Measurements from ENCODE around the gene RASSF8. TPM values are rescaled to one million over a fixed set of nuclear protein-coding genes. Genes with fewer than 3 reads are reported as not detected.

RASSF8 gene
- polyA plus RNA-seq, 1 experiment, result 25.5 TPM

- H3K9me3 ChIP-seq (ENCODE audit: control insufficient read depth, insufficient read depth, low read length), result no peaks in the 10 kb centered on the region
- no peak for DNase-seq (ENCODE audit: low read depth, low spot score)
- H3K27ac ChIP-seq (ENCODE audit: low read depth, low read length), result no peak overlapping the region
- H3K27me3 ChIP-seq (ENCODE audit: control insufficient read depth, insufficient read depth, low read length), result no peaks in the 10 kb centered on the region
- no peak for TF ChIP-seq CTCF (IDR thresholded peaks at IDR 0.05; ENCODE audit: low read depth, low read length)
- ChIA-PET CTCF (interaction anchor here (1.0 to 1.9 kb wide), 2 partner anchors 418 to 538 kb away, joined by 3 to 7 read pairs; no protein-coding TSS in a partner anchor), POLR2A (no interaction called here)
- H3K4me3 ChIP-seq (ENCODE audit: low read depth, low read length), result no peak overlapping the region
These were observed 16.7 kb downstream of the RASSF8 start for GRCh38 chr12:25975179-25975578.

- no peak overlapping the region for H3K27ac ChIP-seq (ENCODE audit: low read depth, low read length)
- ChIA-PET CTCF (interaction anchor here (1.9 kb wide), 1 partner anchor 539 kb away, joined by 7 read pairs; no protein-coding TSS in a partner anchor), POLR2A (no interaction called here)
- no peak for TF ChIP-seq CTCF (IDR thresholded peaks at IDR 0.05; ENCODE audit: low read depth, low read length)
- H3K9me3 ChIP-seq (ENCODE audit: control insufficient read depth, insufficient read depth, low read length), result no peaks in the 10 kb centered on the region
- no peak for DNase-seq (ENCODE audit: low read depth, low spot score)
- no peak overlapping the region for H3K4me3 ChIP-seq (ENCODE audit: low read depth, low read length)
- H3K27me3 ChIP-seq (ENCODE audit: control insufficient read depth, insufficient read depth, low read length), result no peaks in the 10 kb centered on the region
These were observed 17.2 kb downstream of the RASSF8 start for GRCh38 chr12:25975682-25976081.

GRCh38 chr12:25976289-25976688 is 17.8 kb downstream of the RASSF8 start:
- H3K27me3 ChIP-seq (ENCODE audit: control insufficient read depth, insufficient read depth, low read length), result no peaks in the 10 kb centered on the region
- H3K4me3 ChIP-seq (ENCODE audit: low read depth, low read length), result no peak overlapping the region
- no peak for TF ChIP-seq CTCF (IDR thresholded peaks at IDR 0.05; ENCODE audit: low read depth, low read length)
- ChIA-PET POLR2A (no interaction called here), CTCF (interaction anchor here (0.5 kb wide), 1 partner anchor 13 kb away, joined by 6 read pairs; no protein-coding TSS in a partner anchor)
- no peak overlapping the region for H3K27ac ChIP-seq (ENCODE audit: low read depth, low read length)
- H3K9me3 ChIP-seq (ENCODE audit: control insufficient read depth, insufficient read depth, low read length), result no peaks in the 10 kb centered on the region
- no peak for DNase-seq (ENCODE audit: low read depth, low spot score)

- ChIA-PET POLR2A (no interaction called here), CTCF (interaction anchor here (0.5 kb wide), 1 partner anchor 12 kb away, joined by 6 read pairs; no protein-coding TSS in a partner anchor)
- H3K4me3 ChIP-seq (ENCODE audit: low read depth, low read length), result no peak overlapping the region
- TF ChIP-seq CTCF (IDR thresholded peaks at IDR 0.05; ENCODE audit: low read depth, low read length), result no peak
- no peaks in the 10 kb centered on the region for H3K9me3 ChIP-seq (ENCODE audit: control insufficient read depth, insufficient read depth, low read length)
- H3K27me3 ChIP-seq (ENCODE audit: control insufficient read depth, insufficient read depth, low read length), result no peaks in the 10 kb centered on the region
- no peak overlapping the region for H3K27ac ChIP-seq (ENCODE audit: low read depth, low read length)
- DNase-seq (ENCODE audit: low read depth, low spot score), result no peak
These were observed 18.6 kb downstream of the RASSF8 start for GRCh38 chr12:25977047-25977446.

GRCh38 chr12:25979059-25979458 is 20.6 kb downstream of the RASSF8 start:
- DNase-seq (ENCODE audit: low read depth, low spot score), result no peak
- POLR2A ChIA-PET, result interaction anchor here (0.6 kb wide), 1 partner anchor 15 kb away, joined by 4 read pairs; no protein-coding TSS in a partner anchor
- Histone ChIP-seq H3K4me3 (ENCODE audit: low read depth, low read length) (no peak overlapping the region), H3K27me3 (ENCODE audit: control insufficient read depth, insufficient read depth, low read length) (no peaks in the 10 kb centered on the region), H3K27ac (ENCODE audit: low read depth, low read length) (no peak overlapping the region), H3K9me3 (ENCODE audit: control insufficient read depth, insufficient read depth, low read length) (no peaks in the 10 kb centered on the region)
- TF ChIP-seq CTCF (IDR thresholded peaks at IDR 0.05; ENCODE audit: low read depth, low read length), result no peak
- CTCF ChIA-PET, result interaction anchor here (0.7 to 1.0 kb wide), 3 partner anchors 8 to 542 kb away, joined by 3 read pairs; no protein-coding TSS in a partner anchor

All from AG04450 (cell line).